ENCODE measurements around the gene ADGRV1.

Gene ADGRV1

DNA sequence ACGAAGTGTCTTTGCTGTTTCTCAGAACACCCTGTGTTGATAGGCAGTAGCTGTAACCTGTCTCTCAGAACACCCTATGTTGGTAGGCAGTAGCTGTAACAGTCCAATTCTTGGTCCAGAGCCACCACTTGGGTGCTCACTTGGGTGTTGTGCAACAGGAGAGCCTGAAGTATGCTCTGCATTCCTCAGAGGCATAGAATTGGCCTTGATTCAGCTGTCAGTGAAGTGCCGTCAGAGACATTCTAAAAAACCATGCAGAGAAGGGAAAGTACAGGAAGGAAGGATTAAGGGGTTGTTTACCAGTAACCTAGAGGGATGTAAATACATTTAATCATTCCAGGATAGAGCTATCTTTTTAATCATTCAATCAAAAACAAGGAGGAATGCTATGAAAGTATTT, 593.4 kb downstream of the ADGRV1 start:
- Histone ChIP-seq H3K27me3 (ENCODE audit: insufficient read depth, low read length, poor library complexity) (peaks cover 3% of the 10 kb centered on the region), H3K9ac (ENCODE audit: low read depth, low read length) (no peak overlapping the region), H3K4me1 (ENCODE audit: insufficient read depth, low read length) (no peaks in the 10 kb centered on the region), H3K9me3 (ENCODE audit: insufficient read depth, low read length, severe bottlenecking) (no peaks in the 10 kb centered on the region), H2AFZ (ENCODE audit: low read depth, low read length) (no peak overlapping the region), H3K4me3 (ENCODE audit: low read depth in 1 of 2, low read length in 2 of 2) (no peak overlapping the region), H3K27ac (ENCODE audit: low read length) (no peak overlapping the region), H3K4me2 (ENCODE audit: insufficient read depth, low read length) (no peak overlapping the region), H3K36me3 (ENCODE audit: insufficient read depth, low read length) (no peaks in the 10 kb centered on the region), H3K79me2 (ENCODE audit: insufficient read depth, low read length) (no peaks in the 10 kb centered on the region), H4K20me1 (ENCODE audit: insufficient read depth, low read length) (no peaks in the 10 kb centered on the region)
- DNase-seq (no peak), ATAC-seq (ENCODE audit: insufficient read depth, low read depth) (no peak)
- TF ChIP-seq CTCF (IDR thresholded peaks at IDR 0.05; ENCODE audit: borderline replicate concordance, extremely low read depth, low read length, poor library complexity, severe bottlenecking) (no peak), EZH2 (IDR thresholded peaks at IDR 0.05; ENCODE audit: borderline replicate concordance, low read depth, low read length, severe bottlenecking) (no peak)

DNA sequence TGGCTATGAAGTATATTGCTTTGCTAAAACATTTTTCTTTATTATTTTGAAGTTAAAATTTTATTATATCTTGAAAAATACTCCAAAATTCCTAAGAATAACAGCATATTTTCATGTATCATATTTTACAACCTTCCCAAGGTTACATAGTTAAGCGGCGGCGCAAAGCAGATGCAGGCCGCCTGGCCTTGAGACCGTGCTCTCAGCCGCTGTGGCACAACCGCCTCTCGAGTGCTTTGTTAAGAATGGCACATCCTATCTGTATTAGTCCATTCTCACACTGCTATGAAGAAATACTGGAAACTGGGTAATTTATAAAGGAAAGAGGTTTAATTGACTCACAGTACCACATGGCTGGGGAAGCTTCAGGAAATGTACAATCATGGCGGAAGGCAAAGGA, 595.7 kb downstream of the ADGRV1 start:
- Histone ChIP-seq H3K9ac (ENCODE audit: low read depth, low read length) (no peak overlapping the region), H3K4me1 (ENCODE audit: insufficient read depth, low read length) (no peaks in the 10 kb centered on the region), H3K9me3 (ENCODE audit: insufficient read depth, low read length, severe bottlenecking) (no peaks in the 10 kb centered on the region), H4K20me1 (ENCODE audit: insufficient read depth, low read length) (no peaks in the 10 kb centered on the region), H3K4me3 (ENCODE audit: low read depth in 1 of 2, low read length in 2 of 2) (no peak overlapping the region), H3K79me2 (ENCODE audit: insufficient read depth, low read length) (no peaks in the 10 kb centered on the region), H3K36me3 (ENCODE audit: insufficient read depth, low read length) (no peaks in the 10 kb centered on the region), H3K27ac (ENCODE audit: low read length) (no peak overlapping the region), H3K27me3 (ENCODE audit: insufficient read depth, low read length, poor library complexity) (peaks cover 3% of the 10 kb centered on the region), H3K4me2 (ENCODE audit: insufficient read depth, low read length) (no peak overlapping the region), H2AFZ (ENCODE audit: low read depth, low read length) (no peak overlapping the region)
- ATAC-seq (ENCODE audit: insufficient read depth, low read depth) (no peak), DNase-seq (no peak)
- TF ChIP-seq EZH2 (IDR thresholded peaks at IDR 0.05; ENCODE audit: borderline replicate concordance, low read depth, low read length, severe bottlenecking) (no peak), CTCF (IDR thresholded peaks at IDR 0.05; ENCODE audit: borderline replicate concordance, extremely low read depth, low read length, poor library complexity, severe bottlenecking) (no peak)

GRCh38 chr5:91155274-91155673, 596.7 kb downstream of the ADGRV1 start:
- H3K27me3 ChIP-seq (ENCODE audit: insufficient read depth, low read length, poor library complexity): peaks cover 3% of the 10 kb centered on the region
- H3K4me1 ChIP-seq (ENCODE audit: insufficient read depth, low read length): no peaks in the 10 kb centered on the region
- H3K9ac ChIP-seq (ENCODE audit: low read depth, low read length): no peak overlapping the region
- DNase-seq (no peak), ATAC-seq (ENCODE audit: insufficient read depth, low read depth) (no peak)
- H2AFZ ChIP-seq (ENCODE audit: low read depth, low read length): no peak overlapping the region
- no peaks in the 10 kb centered on the region for H4K20me1 ChIP-seq (ENCODE audit: insufficient read depth, low read length)
- no peaks in the 10 kb centered on the region for H3K36me3 ChIP-seq (ENCODE audit: insufficient read depth, low read length)
- H3K9me3 ChIP-seq (ENCODE audit: insufficient read depth, low read length, severe bottlenecking): no peaks in the 10 kb centered on the region
- H3K4me3 ChIP-seq (ENCODE audit: low read depth in 1 of 2, low read length in 2 of 2): no peak overlapping the region
- TF ChIP-seq EZH2 (IDR thresholded peaks at IDR 0.05; ENCODE audit: borderline replicate concordance, low read depth, low read length, severe bottlenecking) (no peak), CTCF (IDR thresholded peaks at IDR 0.05; ENCODE audit: borderline replicate concordance, extremely low read depth, low read length, poor library complexity, severe bottlenecking) (no peak)
- no peak overlapping the region for H3K4me2 ChIP-seq (ENCODE audit: insufficient read depth, low read length)
- H3K79me2 ChIP-seq (ENCODE audit: insufficient read depth, low read length): no peaks in the 10 kb centered on the region
- no peak overlapping the region for H3K27ac ChIP-seq (ENCODE audit: low read length)

GRCh38 chr5:91156242-91156641, 597.6 kb downstream of the ADGRV1 start:
- Histone ChIP-seq H3K27me3 (ENCODE audit: insufficient read depth, low read length, poor library complexity) (peaks cover 3% of the 10 kb centered on the region), H2AFZ (ENCODE audit: low read depth, low read length) (no peak overlapping the region), H3K4me3 (ENCODE audit: low read depth in 1 of 2, low read length in 2 of 2) (no peak overlapping the region), H3K9me3 (ENCODE audit: insufficient read depth, low read length, severe bottlenecking) (no peaks in the 10 kb centered on the region), H3K9ac (ENCODE audit: low read depth, low read length) (no peak overlapping the region), H3K4me2 (ENCODE audit: insufficient read depth, low read length) (no peak overlapping the region), H4K20me1 (ENCODE audit: insufficient read depth, low read length) (no peaks in the 10 kb centered on the region), H3K36me3 (ENCODE audit: insufficient read depth, low read length) (no peaks in the 10 kb centered on the region), H3K79me2 (ENCODE audit: insufficient read depth, low read length) (no peaks in the 10 kb centered on the region), H3K27ac (ENCODE audit: low read length) (no peak overlapping the region), H3K4me1 (ENCODE audit: insufficient read depth, low read length) (no peaks in the 10 kb centered on the region)
- DNase-seq (no peak), ATAC-seq (ENCODE audit: insufficient read depth, low read depth) (no peak)
- TF ChIP-seq EZH2 (IDR thresholded peaks at IDR 0.05; ENCODE audit: borderline replicate concordance, low read depth, low read length, severe bottlenecking) (no peak), CTCF (IDR thresholded peaks at IDR 0.05; ENCODE audit: borderline replicate concordance, extremely low read depth, low read length, poor library complexity, severe bottlenecking) (no peak)

All from DND-41 (cell line).